SK-N-SH treated with all-trans-retinoic acid at 6 μM for 48 hours (cell line): ENCODE data around the gene WDR36.

Experiments
- ATAC-seq: fragments of 200-7000 bp; cut with Tn5 transposase; 3 replicates; pipeline ENCODE4 v1.9.1; 2020; ENCODE audit warnings: mild to moderate bottlenecking, moderate library complexity
- ARNTL ChIP-seq: fragments of 450-650 bp; formaldehyde crosslinking; IDR thresholded peaks from 2 replicates; pipeline ENCODE4 v1.5.0; 2020; ENCODE audit warnings: low read depth, mild to moderate bottlenecking, moderate library complexity, borderline replicate concordance
- BACH2 ChIP-seq: fragments of 250-450 bp; sonication (Bioruptor Pico); IDR thresholded peaks from 2 replicates; pipeline ENCODE4 v1.9.0; 2021; ENCODE audit warnings: mild to moderate bottlenecking, borderline replicate concordance
- CSDC2 ChIP-seq: fragments of 250-450 bp; sonication (Bioruptor Pico); IDR thresholded peaks from 2 replicates; pipeline ENCODE4 v1.5.0; 2020; ENCODE audit warnings: mild to moderate bottlenecking, moderate library complexity
- ESRRG ChIP-seq: fragments of 250-450 bp; sonication (Bioruptor Pico); IDR thresholded peaks from 2 replicates; pipeline ENCODE4 v1.6.1; 2021; ENCODE audit warnings: mild to moderate bottlenecking
- GLIS3 ChIP-seq: fragments of 250-450 bp; sonication (Bioruptor Pico); IDR thresholded peaks from 2 replicates; pipeline ENCODE4 v1.5.0; 2020; ENCODE audit warnings: mild to moderate bottlenecking, moderate library complexity
- ISL1 ChIP-seq: fragments of 250-450 bp; sonication (Bioruptor Pico); IDR thresholded peaks from 2 replicates; pipeline ENCODE4 v2.1.2; 2022; ENCODE audit warnings: mild to moderate bottlenecking, moderate library complexity
- OSR1 ChIP-seq: fragments of 250-450 bp; sonication (Bioruptor Pico); IDR thresholded peaks from 2 replicates; pipeline ENCODE4 v1.8.0; 2022; ENCODE audit warnings: moderate library complexity, mild to moderate bottlenecking, inconsistent platforms
- PPARA ChIP-seq: fragments of 250-450 bp; sonication (Bioruptor Pico); IDR thresholded peaks from 2 replicates; pipeline ENCODE4 v1.5.0; 2020; ENCODE audit warnings: mild to moderate bottlenecking, borderline replicate concordance
- RARB ChIP-seq: fragments of 250-450 bp; sonication (Bioruptor Pico); IDR thresholded peaks from 2 replicates; pipeline ENCODE4 v1.8.0; 2021; ENCODE audit warnings: mild to moderate bottlenecking, moderate library complexity
- SNAI2 ChIP-seq: fragments of 250-450 bp; sonication (Bioruptor Pico); IDR thresholded peaks from 2 replicates; pipeline ENCODE4 v1.5.0; 2020; ENCODE audit warnings: mild to moderate bottlenecking, moderate library complexity
- TCF4 ChIP-seq: fragments of 250-450 bp; sonication (Bioruptor Pico); IDR thresholded peaks from 2 replicates; pipeline ENCODE4 v1.8.0; 2021; ENCODE audit warnings: mild to moderate bottlenecking, moderate library complexity, borderline replicate concordance
- TOX ChIP-seq: fragments of 250-450 bp; sonication (Bioruptor Pico); IDR thresholded peaks from 2 replicates; pipeline ENCODE4 v1.8.0; 2021; ENCODE audit warnings: mild to moderate bottlenecking, moderate library complexity, borderline replicate concordance
- ZC3H10 ChIP-seq: fragments of 250-450 bp; sonication (Bioruptor Pico); IDR thresholded peaks from 2 replicates; pipeline ENCODE4 v1.5.1; 2021; ENCODE audit warnings: mild to moderate bottlenecking, moderate library complexity
- ZFP3 ChIP-seq: fragments of 250-450 bp; sonication (Bioruptor Pico); IDR thresholded peaks from 2 replicates; pipeline ENCODE4 v1.5.0; 2020; ENCODE audit warnings: mild to moderate bottlenecking, moderate library complexity
- ZFP30 ChIP-seq: fragments of 450-650 bp; formaldehyde crosslinking; IDR thresholded peaks from 2 replicates; pipeline ENCODE4 v1.5.0; 2022; ENCODE audit warnings: mild to moderate bottlenecking, moderate library complexity
- ZNF565 ChIP-seq: fragments of 450-650 bp; formaldehyde crosslinking; conservative IDR thresholded peaks from 2 replicates; pipeline ENCODE4 v1.5.0; 2020; ENCODE audit warnings: low read depth, mild to moderate bottlenecking, moderate library complexity
- ZNF70 ChIP-seq: fragments of 450-650 bp; formaldehyde crosslinking; IDR thresholded peaks from 2 replicates; pipeline ENCODE4 v1.5.0; 2020; ENCODE audit warnings: mild to moderate bottlenecking, moderate library complexity
- TF ChIP-seq, protein P1 (sequence below): fragments of 250-450 bp; sonication (Bioruptor Pico); IDR thresholded peaks from 2 replicates; pipeline ENCODE4 v1.8.0; 2020; ENCODE audit warnings: mild to moderate bottlenecking, moderate library complexity, borderline replicate concordance
- TF ChIP-seq, protein P2 (sequence below): fragments of 250-450 bp; sonication (Bioruptor Pico); IDR thresholded peaks from 2 replicates; pipeline ENCODE4 v1.8.0; 2021; ENCODE audit warnings: low read depth, mild to moderate bottlenecking, moderate library complexity, borderline replicate concordance
- TF ChIP-seq, protein P3 (sequence below): fragments of 250-450 bp; sonication (Bioruptor Pico); IDR thresholded peaks from 2 replicates; pipeline ENCODE4 v1.5.0; 2020; ENCODE audit warnings: mild to moderate bottlenecking, moderate library complexity
- TF ChIP-seq, protein P4 (sequence below): fragments of 250-450 bp; sonication (Bioruptor Pico); IDR thresholded peaks from 2 replicates; pipeline ENCODE4 v1.5.1; 2021; ENCODE audit warnings: mild to moderate bottlenecking, moderate library complexity
- TF ChIP-seq, protein P5 (sequence below): fragments of 250-450 bp; sonication (Bioruptor Pico); IDR thresholded peaks from 2 replicates; pipeline ENCODE4 v1.5.1; 2020; ENCODE audit warnings: low read depth, mild to moderate bottlenecking, moderate library complexity

WDR36 gene

DNA sequence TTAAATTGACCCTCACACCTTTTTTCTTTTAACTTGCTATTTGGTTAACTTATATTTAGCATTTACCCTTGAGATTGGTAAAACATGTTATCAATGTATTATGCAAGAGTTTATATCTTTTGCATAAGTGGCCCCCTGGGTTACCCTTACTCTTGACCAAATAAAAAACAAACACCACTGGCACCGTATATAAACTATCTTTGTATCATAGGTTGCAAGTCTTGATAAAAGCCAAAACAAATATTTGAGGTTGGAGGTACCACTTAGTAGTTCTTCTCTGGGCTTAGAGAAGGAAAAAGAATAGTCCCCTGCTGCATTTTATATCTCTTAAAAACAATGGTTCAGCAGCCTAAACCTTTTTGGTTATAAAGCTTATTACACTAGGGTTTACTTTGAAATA, 61.3 kb downstream of the WDR36 start:
- TF ChIP-seq, protein P1, sequence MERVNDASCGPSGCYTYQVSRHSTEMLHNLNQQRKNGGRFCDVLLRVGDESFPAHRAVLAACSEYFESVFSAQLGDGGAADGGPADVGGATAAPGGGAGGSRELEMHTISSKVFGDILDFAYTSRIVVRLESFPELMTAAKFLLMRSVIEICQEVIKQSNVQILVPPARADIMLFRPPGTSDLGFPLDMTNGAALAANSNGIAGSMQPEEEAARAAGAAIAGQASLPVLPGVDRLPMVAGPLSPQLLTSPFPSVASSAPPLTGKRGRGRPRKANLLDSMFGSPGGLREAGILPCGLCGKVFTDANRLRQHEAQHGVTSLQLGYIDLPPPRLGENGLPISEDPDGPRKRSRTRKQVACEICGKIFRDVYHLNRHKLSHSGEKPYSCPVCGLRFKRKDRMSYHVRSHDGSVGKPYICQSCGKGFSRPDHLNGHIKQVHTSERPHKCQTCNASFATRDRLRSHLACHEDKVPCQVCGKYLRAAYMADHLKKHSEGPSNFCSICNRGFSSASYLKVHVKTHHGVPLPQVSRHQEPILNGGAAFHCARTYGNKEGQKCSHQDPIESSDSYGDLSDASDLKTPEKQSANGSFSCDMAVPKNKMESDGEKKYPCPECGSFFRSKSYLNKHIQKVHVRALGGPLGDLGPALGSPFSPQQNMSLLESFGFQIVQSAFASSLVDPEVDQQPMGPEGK (CRISPR knock-in tag): no peak
- no peak for TF ChIP-seq ZNF70
- TF ChIP-seq ZC3H10 (CRISPR knock-in tag): no peak
- TF ChIP-seq, protein P2, sequence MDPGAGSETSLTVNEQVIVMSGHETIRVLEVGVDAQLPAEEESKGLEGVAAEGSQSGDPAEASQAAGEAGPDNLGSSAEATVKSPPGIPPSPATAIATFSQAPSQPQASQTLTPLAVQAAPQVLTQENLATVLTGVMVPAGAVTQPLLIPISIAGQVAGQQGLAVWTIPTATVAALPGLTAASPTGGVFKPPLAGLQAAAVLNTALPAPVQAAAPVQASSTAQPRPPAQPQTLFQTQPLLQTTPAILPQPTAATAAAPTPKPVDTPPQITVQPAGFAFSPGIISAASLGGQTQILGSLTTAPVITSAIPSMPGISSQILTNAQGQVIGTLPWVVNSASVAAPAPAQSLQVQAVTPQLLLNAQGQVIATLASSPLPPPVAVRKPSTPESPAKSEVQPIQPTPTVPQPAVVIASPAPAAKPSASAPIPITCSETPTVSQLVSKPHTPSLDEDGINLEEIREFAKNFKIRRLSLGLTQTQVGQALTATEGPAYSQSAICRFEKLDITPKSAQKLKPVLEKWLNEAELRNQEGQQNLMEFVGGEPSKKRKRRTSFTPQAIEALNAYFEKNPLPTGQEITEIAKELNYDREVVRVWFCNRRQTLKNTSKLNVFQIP (CRISPR knock-in tag): no peak
- TF ChIP-seq, protein P3, sequence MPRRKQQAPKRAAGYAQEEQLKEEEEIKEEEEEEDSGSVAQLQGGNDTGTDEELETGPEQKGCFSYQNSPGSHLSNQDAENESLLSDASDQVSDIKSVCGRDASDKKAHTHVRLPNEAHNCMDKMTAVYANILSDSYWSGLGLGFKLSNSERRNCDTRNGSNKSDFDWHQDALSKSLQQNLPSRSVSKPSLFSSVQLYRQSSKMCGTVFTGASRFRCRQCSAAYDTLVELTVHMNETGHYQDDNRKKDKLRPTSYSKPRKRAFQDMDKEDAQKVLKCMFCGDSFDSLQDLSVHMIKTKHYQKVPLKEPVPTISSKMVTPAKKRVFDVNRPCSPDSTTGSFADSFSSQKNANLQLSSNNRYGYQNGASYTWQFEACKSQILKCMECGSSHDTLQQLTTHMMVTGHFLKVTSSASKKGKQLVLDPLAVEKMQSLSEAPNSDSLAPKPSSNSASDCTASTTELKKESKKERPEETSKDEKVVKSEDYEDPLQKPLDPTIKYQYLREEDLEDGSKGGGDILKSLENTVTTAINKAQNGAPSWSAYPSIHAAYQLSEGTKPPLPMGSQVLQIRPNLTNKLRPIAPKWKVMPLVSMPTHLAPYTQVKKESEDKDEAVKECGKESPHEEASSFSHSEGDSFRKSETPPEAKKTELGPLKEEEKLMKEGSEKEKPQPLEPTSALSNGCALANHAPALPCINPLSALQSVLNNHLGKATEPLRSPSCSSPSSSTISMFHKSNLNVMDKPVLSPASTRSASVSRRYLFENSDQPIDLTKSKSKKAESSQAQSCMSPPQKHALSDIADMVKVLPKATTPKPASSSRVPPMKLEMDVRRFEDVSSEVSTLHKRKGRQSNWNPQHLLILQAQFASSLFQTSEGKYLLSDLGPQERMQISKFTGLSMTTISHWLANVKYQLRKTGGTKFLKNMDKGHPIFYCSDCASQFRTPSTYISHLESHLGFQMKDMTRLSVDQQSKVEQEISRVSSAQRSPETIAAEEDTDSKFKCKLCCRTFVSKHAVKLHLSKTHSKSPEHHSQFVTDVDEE (CRISPR knock-in tag): no peak
- no peak for TF ChIP-seq TCF4
- TF ChIP-seq ZFP3 (CRISPR knock-in tag): no peak
- no peak for TF ChIP-seq GLIS3 (CRISPR knock-in tag)
- TF ChIP-seq TOX (CRISPR knock-in tag): no peak
- TF ChIP-seq ZNF565 (CRISPR knock-in tag): no peak
- TF ChIP-seq OSR1 (CRISPR knock-in tag): no peak
- no peak for TF ChIP-seq ZFP30 (CRISPR knock-in tag)
- TF ChIP-seq RARB (CRISPR knock-in tag): no peak
- no peak for TF ChIP-seq SNAI2 (CRISPR knock-in tag)
- no peak for TF ChIP-seq PPARA (CRISPR knock-in tag)
- TF ChIP-seq, protein P4, sequence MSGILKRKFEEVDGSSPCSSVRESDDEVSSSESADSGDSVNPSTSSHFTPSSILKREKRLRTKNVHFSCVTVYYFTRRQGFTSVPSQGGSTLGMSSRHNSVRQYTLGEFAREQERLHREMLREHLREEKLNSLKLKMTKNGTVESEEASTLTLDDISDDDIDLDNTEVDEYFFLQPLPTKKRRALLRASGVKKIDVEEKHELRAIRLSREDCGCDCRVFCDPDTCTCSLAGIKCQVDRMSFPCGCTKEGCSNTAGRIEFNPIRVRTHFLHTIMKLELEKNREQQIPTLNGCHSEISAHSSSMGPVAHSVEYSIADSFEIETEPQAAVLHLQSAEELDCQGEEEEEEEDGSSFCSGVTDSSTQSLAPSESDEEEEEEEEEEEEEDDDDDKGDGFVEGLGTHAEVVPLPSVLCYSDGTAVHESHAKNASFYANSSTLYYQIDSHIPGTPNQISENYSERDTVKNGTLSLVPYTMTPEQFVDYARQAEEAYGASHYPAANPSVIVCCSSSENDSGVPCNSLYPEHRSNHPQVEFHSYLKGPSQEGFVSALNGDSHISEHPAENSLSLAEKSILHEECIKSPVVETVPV: no peak
- TF ChIP-seq BACH2 (CRISPR knock-in tag): no peak
- TF ChIP-seq ISL1 (CRISPR knock-in tag): no peak
- TF ChIP-seq ESRRG (CRISPR knock-in tag): no peak
- ATAC-seq: no peak

DNA sequence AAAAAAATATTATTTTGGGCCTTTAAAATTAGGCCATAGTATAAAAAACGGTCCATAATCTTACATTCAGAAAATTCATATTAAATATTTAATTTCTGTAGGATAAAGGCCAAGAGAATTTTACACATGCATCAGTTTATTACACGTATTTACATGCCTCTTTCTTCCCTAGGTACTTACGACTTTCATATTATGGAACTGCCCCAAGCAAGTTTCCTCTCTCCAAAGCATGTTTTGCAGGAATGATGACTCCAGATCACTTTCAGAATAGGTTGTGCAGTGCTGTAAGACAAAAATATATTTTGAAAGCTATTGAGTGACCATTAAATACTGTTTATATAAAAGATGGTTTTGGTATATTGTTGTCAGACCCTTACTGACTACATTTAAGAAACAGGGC, 61.8 kb downstream of the WDR36 start:
- TF ChIP-seq BACH2 (CRISPR knock-in tag) (no peak), ZNF70 (no peak), PPARA (CRISPR knock-in tag) (no peak), ZFP30 (CRISPR knock-in tag) (no peak), OSR1 (CRISPR knock-in tag) (no peak), TCF4 (no peak), TOX (CRISPR knock-in tag) (no peak), ZNF565 (CRISPR knock-in tag) (no peak), RARB (CRISPR knock-in tag) (no peak), ARNTL (no peak), CSDC2 (CRISPR knock-in tag) (no peak), ESRRG (CRISPR knock-in tag) (no peak)
- TF ChIP-seq, protein P2 (CRISPR knock-in tag): no peak
- TF ChIP-seq, protein P4: no peak
- TF ChIP-seq, protein P5, sequence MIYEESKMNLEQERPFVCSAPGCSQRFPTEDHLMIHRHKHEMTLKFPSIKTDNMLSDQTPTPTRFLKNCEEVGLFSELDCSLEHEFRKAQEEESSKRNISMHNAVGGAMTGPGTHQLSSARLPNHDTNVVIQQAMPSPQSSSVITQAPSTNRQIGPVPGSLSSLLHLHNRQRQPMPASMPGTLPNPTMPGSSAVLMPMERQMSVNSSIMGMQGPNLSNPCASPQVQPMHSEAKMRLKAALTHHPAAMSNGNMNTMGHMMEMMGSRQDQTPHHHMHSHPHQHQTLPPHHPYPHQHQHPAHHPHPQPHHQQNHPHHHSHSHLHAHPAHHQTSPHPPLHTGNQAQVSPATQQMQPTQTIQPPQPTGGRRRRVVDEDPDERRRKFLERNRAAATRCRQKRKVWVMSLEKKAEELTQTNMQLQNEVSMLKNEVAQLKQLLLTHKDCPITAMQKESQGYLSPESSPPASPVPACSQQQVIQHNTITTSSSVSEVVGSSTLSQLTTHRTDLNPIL (CRISPR knock-in tag): no peak
- TF ChIP-seq, protein P3 (CRISPR knock-in tag): no peak
- ATAC-seq: no peak
